T follicular helper cell (primary cell): ENCODE data around the gene F7.

Experiments
- DNase-seq: peaks from one replicate; pipeline ENCODE4 v3.0.0-alpha.2; 2020; ENCODE audit warnings: low read depth

F7 gene

GRCh38 chr13:113086991-113087922 lies 18.3 kb upstream of the F7 start:
- DNase-seq: no peak

DNA sequence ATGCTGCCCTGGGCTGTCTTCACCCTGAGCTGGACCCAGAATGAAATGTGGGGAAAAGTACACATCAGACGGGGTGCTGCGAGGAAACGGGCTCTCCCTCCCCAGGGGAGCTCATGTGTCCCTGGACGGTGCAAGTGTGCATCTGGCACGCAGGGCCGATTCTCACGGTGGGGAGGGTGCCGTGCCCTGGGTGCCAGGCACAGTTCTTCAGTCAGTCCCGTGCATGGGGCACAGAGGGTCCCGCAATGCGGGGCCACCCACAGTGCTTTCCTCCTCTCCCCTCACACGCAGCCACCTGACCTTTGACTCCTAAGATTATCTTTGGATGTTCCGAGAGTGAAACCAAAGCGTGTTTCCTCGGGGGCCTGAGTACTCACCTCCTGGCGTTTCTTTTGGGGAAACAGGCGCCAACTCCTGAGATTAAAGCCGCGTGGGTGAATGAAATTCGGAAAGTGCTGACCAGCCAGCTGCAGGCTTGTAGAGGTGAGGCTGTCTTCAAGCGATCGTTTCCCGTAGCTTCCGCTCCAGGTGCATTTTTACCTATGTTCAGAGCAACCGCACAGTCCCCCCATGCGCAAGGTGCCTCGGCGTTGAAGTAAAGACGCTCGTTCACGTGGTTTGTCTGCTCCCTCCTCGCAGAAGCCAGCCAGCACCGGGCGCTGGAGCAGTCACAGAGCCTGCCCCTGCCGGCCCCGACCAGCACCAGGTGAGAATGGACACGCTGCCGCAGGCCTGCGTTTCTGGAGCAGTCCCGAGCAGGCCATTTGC lies 17.5 kb upstream of the F7 start:
- DNase-seq: no peak

DNA sequence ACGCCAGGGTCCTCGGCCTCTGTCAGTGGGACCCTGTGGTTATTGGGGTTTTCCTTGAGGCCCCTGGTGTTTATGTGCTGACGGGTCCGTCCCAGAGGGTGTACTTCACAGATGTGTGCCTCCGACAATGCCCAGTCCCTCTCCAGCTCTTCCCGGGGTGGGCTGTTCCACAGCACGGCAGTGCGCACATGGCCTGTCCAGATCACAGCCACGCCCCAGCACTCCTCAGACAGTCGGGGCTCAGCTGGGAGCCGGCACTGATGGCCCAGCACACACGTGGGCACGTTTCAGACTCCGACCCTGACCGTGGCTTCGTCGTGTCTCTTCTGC lies 16.9 kb upstream of the F7 start:
- no peak for DNase-seq

DNA sequence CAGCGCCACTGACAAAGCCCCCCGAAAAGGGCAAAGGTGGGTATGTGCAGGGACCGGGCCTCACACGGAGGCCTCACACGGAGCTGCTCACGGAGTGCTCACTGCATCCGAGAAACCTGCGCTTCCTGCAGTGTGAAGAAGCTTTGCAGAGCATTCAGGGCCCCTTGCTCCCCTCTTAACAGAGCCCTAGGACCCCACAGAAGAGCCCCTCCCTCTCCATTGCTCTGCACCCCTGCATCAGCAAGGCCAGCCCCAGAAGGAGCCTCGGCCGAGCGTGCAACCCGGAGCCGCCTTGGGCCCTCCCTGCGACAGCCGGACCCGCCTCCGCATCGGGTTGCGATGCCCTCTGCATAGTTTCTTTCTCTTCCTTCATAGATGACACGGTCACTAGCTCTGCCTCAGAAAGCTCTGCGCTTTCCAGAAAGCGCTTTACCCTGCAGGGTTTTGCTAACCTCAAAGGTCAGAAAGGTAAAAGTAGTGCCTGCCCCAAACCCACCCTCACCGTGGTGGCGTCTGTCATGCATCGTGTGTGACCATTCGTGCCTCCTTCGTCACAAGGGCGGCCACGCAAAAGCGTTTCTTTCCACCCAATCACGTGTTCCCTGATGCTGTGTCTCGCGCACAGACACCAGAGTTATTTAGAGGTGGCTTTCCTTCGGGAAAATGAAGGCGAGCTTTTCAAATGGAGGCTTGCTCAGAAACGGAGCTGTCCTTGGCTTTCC lies 15.7 kb upstream of the F7 start:
- DNase-seq: no peak

- DNase-seq: no peak
Measured at GRCh38 chr13:113090415-113090770, 15.2 kb upstream of the F7 start.

- no peak for DNase-seq
Measured at GRCh38 chr13:113090806-113091205, 14.8 kb upstream of the F7 start.

- no peak for DNase-seq
Measured at GRCh38 chr13:113091211-113091771, 14.3 kb upstream of the F7 start.

- no peak for DNase-seq
Measured at GRCh38 chr13:113091891-113092775, 13.5 kb upstream of the F7 start.

DNA sequence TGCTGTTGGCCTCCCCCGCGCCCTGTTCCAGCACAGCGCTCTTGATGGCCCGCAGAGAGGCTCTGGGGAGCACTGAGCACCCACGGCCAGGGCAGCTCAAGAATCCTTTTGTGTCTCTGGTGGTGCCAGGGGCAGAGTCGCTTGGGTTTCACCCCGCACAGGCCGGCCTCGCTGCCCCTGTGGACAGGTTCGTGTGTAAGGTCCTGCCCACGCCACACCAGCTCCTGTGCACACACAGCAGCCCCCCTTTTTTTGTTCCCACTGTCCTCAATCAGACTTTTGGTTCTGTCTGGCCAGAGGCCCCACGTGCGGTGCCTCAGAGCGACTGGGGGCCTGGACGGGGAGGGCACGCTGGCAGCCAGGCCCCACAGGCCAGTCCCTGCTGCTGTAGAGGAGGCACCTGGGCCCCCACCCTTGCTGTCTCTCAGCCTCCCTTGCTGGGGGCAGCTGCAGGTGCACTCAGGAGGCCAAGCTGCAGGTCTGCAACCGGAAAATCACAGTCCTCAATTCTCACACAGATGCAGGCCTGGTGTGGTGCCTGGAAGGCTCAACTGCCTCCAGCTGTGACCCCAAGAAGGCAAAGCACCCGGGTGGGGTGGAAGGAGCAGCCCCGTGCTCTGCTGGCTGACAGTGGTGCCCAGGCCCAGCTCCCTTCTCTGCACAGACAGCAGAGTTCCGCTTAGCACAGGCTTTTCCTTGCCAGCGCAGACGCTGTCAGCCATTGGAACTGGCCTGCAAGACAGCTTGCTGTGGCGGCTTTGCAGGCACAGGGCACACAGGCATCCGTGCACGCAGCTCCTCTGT lies 12.6 kb upstream of the F7 start:
- DNase-seq: no peak

DNA sequence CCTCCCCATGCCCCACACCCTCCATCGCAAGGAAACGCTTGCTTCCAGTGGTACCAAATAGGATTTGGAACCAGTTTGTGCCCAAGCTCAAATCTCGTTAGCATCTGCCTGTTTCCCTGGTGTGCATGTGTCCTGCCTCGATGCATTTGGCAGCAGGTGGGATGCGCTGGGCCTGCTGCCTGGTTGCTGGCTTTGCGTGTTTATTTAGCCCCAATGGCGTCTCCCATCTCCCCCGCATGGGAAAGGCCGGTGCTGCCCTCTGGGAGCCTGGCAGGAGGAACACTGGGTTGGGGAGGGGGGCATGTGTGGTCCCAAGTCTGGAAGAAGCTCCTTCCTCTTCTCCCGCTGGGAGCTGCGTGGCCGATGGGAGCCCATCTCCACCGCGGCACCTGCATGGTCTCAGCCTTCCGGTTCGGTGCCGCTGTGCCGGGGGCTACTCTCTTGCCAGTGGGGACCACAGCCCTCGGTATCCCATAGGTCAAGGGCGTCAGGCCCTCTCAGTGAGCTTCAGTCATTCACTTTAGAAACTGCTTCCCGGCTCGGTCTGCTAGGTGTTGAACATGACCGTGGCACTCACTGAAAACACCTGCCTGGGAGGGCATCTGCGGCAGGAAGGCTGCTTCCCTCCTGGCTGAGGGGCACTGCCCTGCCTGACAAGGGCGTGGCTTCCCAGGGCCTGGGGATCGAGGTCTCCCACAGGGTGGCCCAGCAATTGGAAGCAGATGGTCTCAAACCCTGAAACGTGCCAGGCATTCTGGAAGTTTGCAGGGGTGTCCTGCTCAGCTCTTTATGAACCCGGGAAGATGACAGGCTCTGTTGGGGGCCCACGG lies 11.8 kb upstream of the F7 start:
- DNase-seq: no peak

- no peak for DNase-seq
Measured at GRCh38 chr13:113094410-113094800, 11.2 kb upstream of the F7 start.

- DNase-seq: no peak
Measured at GRCh38 chr13:113095146-113096051, 10.2 kb upstream of the F7 start.

- DNase-seq: no peak
Measured at GRCh38 chr13:113096052-113096744, 9.4 kb upstream of the F7 start.

DNA sequence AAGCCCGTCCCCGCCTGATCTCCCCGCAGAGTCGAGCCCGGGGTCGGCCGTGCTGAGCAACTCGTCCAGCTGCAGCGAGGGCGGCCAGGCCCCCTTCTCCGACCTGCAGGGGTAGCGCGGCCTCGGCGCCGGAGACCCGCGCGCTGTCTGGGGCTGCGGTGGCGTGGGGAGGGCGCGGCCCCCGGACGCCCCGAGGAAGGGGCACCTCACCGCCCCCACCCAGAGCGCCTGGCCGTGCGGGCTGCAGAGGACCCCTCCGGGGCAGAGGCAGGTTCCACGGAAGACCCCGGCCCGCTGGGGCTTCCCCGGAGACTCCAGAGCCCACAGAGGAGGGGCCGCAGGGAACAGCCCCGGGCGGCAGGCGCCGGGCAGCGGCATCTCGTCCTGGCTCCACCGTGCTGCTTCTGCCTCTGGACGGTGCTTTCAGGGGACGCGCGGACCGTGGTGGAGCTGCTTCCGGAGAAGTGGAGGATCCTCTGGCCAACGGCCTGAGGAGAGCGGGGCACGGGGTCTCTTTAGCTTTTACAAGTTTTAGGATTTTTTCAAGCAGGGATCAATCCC lies 8.8 kb upstream of the F7 start:
- no peak for DNase-seq

DNA sequence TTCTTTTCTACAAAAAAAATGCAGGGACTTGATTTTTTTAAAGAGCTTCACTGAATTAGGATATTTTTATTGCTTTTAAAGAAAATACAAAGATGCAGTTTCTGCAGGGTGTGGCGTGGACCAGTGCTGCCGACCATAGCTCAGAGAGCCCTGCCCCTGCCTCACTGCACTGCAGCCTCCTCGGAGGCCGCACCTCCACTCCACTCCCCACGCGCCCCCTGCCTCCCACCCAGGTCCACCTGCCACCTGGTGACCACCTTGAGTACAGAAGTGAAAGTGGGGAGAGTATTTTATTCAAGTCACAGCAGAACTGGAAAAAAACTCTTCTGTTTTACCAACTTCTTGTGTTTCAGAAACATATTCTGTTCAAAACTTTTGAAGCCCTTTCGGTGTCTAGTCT lies 7.9 kb upstream of the F7 start:
- no peak for DNase-seq

- DNase-seq: no peak
Measured at GRCh38 chr13:113098162-113098732, 7.3 kb upstream of the F7 start.

GRCh38 chr13:113099142-113099541 lies 6.4 kb upstream of the F7 start:
- DNase-seq: no peak
